Measurements from ENCODE around the gene TMEM72. TPM values are rescaled to one million over a fixed set of nuclear protein-coding genes. Genes with fewer than 3 reads are reported as not detected.

The TMEM72 gene
- total RNA-seq, 1 experiment from 2014 or later: not detected

- CTCF ChIA-PET: interaction anchor here (1.0 to 1.4 kb wide), 2 partner anchors 11 to 31 kb away, joined by 3 to 4 read pairs; no protein-coding TSS in a partner anchor
- no peak overlapping the region for H3K4me3 ChIP-seq
- no TSS peak for BruUV-seq (replicated peaks)
Measured at GRCh38 chr10:44963772-44964633, 52.9 kb downstream of the TMEM72 start.

GRCh38 chr10:44965104-44965503 is 54.0 kb downstream of the TMEM72 start:
- H3K4me3 ChIP-seq: no peak overlapping the region
- no peak overlapping the region for H2AFZ ChIP-seq
- no peaks in the 10 kb centered on the region for H3K9me2 ChIP-seq (ENCODE audit: insufficient read depth)
- TF ChIP-seq, protein P1, sequence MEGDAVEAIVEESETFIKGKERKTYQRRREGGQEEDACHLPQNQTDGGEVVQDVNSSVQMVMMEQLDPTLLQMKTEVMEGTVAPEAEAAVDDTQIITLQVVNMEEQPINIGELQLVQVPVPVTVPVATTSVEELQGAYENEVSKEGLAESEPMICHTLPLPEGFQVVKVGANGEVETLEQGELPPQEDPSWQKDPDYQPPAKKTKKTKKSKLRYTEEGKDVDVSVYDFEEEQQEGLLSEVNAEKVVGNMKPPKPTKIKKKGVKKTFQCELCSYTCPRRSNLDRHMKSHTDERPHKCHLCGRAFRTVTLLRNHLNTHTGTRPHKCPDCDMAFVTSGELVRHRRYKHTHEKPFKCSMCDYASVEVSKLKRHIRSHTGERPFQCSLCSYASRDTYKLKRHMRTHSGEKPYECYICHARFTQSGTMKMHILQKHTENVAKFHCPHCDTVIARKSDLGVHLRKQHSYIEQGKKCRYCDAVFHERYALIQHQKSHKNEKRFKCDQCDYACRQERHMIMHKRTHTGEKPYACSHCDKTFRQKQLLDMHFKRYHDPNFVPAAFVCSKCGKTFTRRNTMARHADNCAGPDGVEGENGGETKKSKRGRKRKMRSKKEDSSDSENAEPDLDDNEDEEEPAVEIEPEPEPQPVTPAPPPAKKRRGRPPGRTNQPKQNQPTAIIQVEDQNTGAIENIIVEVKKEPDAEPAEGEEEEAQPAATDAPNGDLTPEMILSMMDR (conservative IDR thresholded peaks at IDR 0.05): no peak
- TF ChIP-seq EZH2 (IDR thresholded peaks at IDR 0.05; ENCODE audit: low read depth): no peak
- no peaks in the 10 kb centered on the region for H3K27me3 ChIP-seq (ENCODE audit: insufficient read depth, low read depth)
- peaks cover 12% of the 10 kb centered on the region; the same call in 1 of the 2 replicates for H3F3A ChIP-seq (ENCODE audit: insufficient read depth, low read depth)
- H4K20me1 ChIP-seq (ENCODE audit: insufficient read depth): no peaks in the 10 kb centered on the region
- H3K27ac ChIP-seq: no peak overlapping the region
- H3K4me1 ChIP-seq (replicated peaks; ENCODE audit: insufficient read depth): peaks cover 10% of the 10 kb centered on the region; the same call in 1 of the 2 replicates
- POLR2A ChIA-PET (ENCODE audit: unreplicated experiment): no interaction called here
- intact Hi-C loops (cut with micrococcal nuclease; ENCODE audit: unreplicated experiment): no loop called here
- H3K36me3 ChIP-seq (ENCODE audit: low read depth): no peaks in the 10 kb centered on the region
- no peaks in the 10 kb centered on the region for H3K79me2 ChIP-seq (ENCODE audit: low read depth)
- no TSS peak for BruUV-seq (replicated peaks)
- DNase-seq: no peak
- H3K9me3 ChIP-seq (ENCODE audit: insufficient read depth, low read depth): no peaks in the 10 kb centered on the region
- H3K4me2 ChIP-seq: no peak overlapping the region; the same call in 1 of the 2 replicates
- CTCF ChIA-PET: interaction anchor here (0.6 kb wide), 1 partner anchor 11 kb away, joined by 5 read pairs; no protein-coding TSS in a partner anchor

More at GRCh38 chr10:44963772-44964633, 52.9 kb downstream of the TMEM72 start:
- H3K27ac ChIP-seq: no peak overlapping the region
- peaks cover 16% of the 10 kb centered on the region; the same call in 1 of the 2 replicates for H3F3A ChIP-seq (ENCODE audit: insufficient read depth, low read depth)
- peak in 1 of 2 experiments; percentile 82 for DNase-seq
- H3K4me2 ChIP-seq: no peak overlapping the region; the same call in 1 of the 2 replicates
- no peaks in the 10 kb centered on the region for H3K27me3 ChIP-seq (ENCODE audit: insufficient read depth, low read depth)
- no peaks in the 10 kb centered on the region for H4K20me1 ChIP-seq (ENCODE audit: insufficient read depth)
- TF ChIP-seq, protein P1 (conservative IDR thresholded peaks at IDR 0.05): no peak
- TF ChIP-seq EZH2 (IDR thresholded peaks at IDR 0.05; ENCODE audit: low read depth): no peak
- POLR2A ChIA-PET (ENCODE audit: unreplicated experiment): interaction anchor here (0.6 to 1.1 kb wide), 3 partner anchors 11 to 32 kb away, joined by 3 to 10 read pairs (median 5); partner anchors contain the start of gene DEPP1
- no peaks in the 10 kb centered on the region for H3K36me3 ChIP-seq (ENCODE audit: low read depth)
- H3K4me1 ChIP-seq (replicated peaks; ENCODE audit: insufficient read depth): peaks cover 10% of the 10 kb centered on the region; the same call in 1 of the 2 replicates
- H3K9me3 ChIP-seq (ENCODE audit: insufficient read depth, low read depth): no peaks in the 10 kb centered on the region
- intact Hi-C loops (cut with micrococcal nuclease; ENCODE audit: unreplicated experiment): loop anchor here (1.0 to 5.0 kb wide), 2 partner anchors 14 to 38 kb away; partner anchors contain the start of genes DEPP1 and ZNF22
- H3K79me2 ChIP-seq (ENCODE audit: low read depth): no peaks in the 10 kb centered on the region
- H3K9me2 ChIP-seq (ENCODE audit: insufficient read depth): no peaks in the 10 kb centered on the region
- H2AFZ ChIP-seq: no peak overlapping the region

DNA sequence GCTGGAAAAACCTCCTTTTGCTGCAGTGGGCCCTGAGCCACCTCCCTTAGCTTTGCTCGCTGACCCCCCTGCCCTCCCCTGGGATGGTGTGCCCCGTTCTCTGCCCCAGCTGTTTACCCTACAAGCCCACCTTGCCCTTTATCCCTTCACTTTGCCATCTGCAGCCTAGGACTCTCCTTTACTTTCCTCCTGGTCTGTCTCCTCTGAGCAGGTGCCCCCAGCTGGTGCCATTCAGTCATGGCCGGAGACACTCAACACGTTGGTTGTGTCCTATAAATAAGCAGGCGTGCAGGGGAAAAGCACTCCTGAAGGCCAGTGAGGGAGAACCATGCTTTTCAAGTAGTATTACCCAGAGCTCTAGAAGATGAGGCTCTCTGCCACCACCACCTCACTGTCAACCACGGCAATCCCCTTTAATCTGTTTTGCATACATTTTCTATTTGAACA is 54.5 kb downstream of the TMEM72 start:
- ChIA-PET CTCF (no interaction called here), POLR2A (ENCODE audit: unreplicated experiment) (interaction anchor here (0.6 kb wide), 1 partner anchor 997 kb away, joined by 4 read pairs; no protein-coding TSS in a partner anchor)
- Histone ChIP-seq H2AFZ (no peak overlapping the region), H3K27ac (no peak overlapping the region), H3K9me3 (ENCODE audit: insufficient read depth, low read depth) (no peaks in the 10 kb centered on the region), H3K36me3 (ENCODE audit: low read depth) (no peaks in the 10 kb centered on the region), H3K79me2 (ENCODE audit: low read depth) (no peaks in the 10 kb centered on the region), H3K4me2 (no peak overlapping the region), H4K20me1 (ENCODE audit: insufficient read depth) (no peaks in the 10 kb centered on the region), H3K27me3 (ENCODE audit: insufficient read depth, low read depth) (no peaks in the 10 kb centered on the region), H3F3A (ENCODE audit: insufficient read depth, low read depth) (peaks cover 7% of the 10 kb centered on the region; the same call in 1 of the 2 replicates), H3K4me1 (replicated peaks; ENCODE audit: insufficient read depth) (peaks cover 10% of the 10 kb centered on the region; the same call in 1 of the 2 replicates), H3K4me3 (no peak overlapping the region), H3K9me2 (ENCODE audit: insufficient read depth) (no peaks in the 10 kb centered on the region)
- TF ChIP-seq, protein P1 (conservative IDR thresholded peaks at IDR 0.05): no peak
- TF ChIP-seq EZH2 (IDR thresholded peaks at IDR 0.05; ENCODE audit: low read depth): no peak
- no peak for DNase-seq
- no TSS peak for BruUV-seq (replicated peaks)
- intact Hi-C loops (cut with micrococcal nuclease; ENCODE audit: unreplicated experiment): no loop called here
